GM20000 (cell line): ENCODE data around the gene OLA1.

Experiments used
- DNase-seq: peaks from one replicate; pipeline ENCODE4 v3.0.0; 2012; ENCODE audit warnings: low spot score
- TF ChIP-seq, protein P1 (sequence below): IDR thresholded peaks from 2 replicates; pipeline ENCODE4 v1.5.1; 2012; ENCODE audit warnings: mild to moderate bottlenecking, control low read depth; ENCODE audit errors: extremely low read depth, missing control alignments

The OLA1 gene

GRCh38 chr2:174031226-174031625 is 217.1 kb downstream of the OLA1 start:
- TF ChIP-seq, protein P1, sequence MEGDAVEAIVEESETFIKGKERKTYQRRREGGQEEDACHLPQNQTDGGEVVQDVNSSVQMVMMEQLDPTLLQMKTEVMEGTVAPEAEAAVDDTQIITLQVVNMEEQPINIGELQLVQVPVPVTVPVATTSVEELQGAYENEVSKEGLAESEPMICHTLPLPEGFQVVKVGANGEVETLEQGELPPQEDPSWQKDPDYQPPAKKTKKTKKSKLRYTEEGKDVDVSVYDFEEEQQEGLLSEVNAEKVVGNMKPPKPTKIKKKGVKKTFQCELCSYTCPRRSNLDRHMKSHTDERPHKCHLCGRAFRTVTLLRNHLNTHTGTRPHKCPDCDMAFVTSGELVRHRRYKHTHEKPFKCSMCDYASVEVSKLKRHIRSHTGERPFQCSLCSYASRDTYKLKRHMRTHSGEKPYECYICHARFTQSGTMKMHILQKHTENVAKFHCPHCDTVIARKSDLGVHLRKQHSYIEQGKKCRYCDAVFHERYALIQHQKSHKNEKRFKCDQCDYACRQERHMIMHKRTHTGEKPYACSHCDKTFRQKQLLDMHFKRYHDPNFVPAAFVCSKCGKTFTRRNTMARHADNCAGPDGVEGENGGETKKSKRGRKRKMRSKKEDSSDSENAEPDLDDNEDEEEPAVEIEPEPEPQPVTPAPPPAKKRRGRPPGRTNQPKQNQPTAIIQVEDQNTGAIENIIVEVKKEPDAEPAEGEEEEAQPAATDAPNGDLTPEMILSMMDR, result no peak
- no peak for DNase-seq

DNA sequence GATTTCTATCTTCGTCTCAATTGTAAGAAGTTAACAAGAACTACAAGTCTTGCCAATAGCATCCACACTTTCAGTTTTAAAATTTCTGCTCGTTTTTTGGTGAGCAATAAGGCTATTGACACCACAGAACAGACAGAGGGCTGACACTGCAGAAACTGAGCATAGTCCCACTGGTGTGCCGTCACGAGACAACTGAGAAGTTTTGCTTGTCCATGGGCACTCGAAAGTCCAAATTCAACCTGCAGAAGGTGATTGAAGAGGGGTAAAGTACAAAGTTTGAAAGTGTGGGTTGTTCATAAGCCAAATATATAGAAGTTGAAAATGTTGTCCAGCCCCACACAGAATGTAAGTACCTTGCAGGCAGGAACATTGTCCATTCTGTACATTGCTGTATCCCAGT is 219.4 kb downstream of the OLA1 start:
- no peak for DNase-seq
- TF ChIP-seq, protein P1, result no peak

DNA sequence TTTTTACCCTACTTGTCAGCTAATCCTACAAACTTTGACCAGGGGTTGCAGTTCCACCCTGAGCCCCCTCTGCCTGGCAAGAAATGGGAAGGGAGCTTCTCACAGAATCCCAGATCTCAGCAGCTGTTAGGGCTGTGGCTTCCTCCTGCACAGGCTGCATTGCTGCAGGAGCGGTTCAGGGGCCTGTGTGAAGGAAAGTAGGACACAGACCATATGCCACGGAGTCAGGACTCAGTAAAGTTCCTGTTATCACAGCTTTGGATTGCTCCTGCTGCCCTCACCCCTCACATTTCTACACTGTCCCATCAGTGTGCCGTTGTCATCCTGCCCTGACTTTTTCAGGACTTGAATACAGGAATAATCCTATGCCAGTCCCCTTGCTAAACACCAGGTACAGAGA is 220.4 kb downstream of the OLA1 start:
- TF ChIP-seq, protein P1, result no peak
- DNase-seq, result no peak

DNA sequence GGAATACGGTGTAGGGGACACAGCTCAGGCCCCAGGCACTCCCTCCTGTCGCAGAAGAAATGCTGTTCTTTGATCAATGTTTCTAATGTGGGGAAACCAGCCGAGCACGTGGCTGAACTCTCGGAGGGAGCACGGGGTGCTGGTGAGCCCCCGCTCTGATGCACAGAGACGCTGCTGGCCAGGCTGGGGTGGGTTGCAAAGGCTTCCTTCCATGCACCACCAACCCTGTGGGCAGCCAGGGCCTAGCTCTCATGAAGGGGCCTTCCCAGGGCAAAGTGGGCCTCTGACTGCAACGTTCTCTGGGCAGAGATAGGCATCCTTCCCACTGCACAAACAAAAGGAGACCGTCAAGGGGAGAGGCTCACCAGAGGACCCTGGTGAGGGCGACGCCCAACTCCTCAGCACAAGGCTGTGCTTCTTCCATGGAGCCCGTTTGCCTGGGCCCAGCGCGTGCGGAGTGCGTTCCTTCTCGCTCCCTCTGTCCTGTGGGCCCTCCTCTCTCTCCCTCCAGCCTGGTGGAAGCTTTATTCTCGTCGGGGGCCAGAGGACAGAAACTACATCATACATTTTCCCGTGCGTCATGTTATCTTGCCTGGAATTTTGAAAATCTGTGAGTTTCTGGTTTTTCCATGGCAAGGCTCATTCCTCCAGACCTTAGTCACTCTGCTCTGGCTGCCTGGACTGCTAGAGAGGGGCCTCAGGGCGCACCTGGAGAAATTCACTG is 222.0 kb downstream of the OLA1 start:
- no peak for DNase-seq
- TF ChIP-seq, protein P1, result no peak

GRCh38 chr2:174025271-174026121 is 222.8 kb downstream of the OLA1 start:
- TF ChIP-seq, protein P1, result no peak
- no peak for DNase-seq

DNA sequence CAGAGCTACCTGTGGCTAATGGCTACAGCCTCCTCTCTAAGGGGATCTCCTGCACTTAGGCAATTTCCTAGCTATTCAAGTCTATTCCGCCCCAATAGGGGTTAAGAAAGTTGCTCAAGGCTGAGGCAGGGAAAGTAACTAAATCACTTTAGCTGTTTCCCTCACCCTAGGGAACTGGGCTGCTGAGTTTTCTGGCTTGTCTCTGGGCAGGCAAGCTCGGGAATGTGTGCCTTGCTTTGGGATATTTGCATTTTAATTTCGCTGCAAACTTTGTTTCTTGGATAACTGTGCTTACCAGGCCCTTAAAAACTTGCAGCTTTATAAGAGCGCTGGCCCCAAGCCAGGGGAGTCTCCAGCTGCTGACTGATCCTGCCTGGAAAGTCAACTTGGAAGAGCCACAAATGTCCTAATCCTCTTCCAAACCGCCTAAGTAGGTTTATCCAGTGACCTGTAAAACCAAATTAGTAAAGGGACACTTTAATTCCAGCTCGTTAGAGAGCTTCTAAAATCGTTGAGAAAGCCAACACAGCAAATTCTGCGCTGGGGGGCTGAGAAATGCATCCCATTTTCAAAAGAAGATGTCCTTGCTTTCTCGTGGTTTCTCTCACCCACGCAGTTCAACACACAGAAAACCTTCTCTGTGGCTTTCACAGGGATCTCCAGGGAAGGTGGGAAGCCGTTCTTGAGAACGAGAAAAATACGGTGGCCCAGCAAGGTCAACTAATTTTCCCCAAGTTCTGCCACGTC is 223.6 kb downstream of the OLA1 start:
- TF ChIP-seq, protein P1, result no peak
- no peak for DNase-seq
